ENCODE data around the gene ISG20L2. TPM values are rescaled to one million over a fixed set of nuclear protein-coding genes. Genes with fewer than 3 reads are reported as not detected.
A peak's percentile ranks its signal among the peaks of the same experiment; 100 is the strongest.

ISG20L2 gene
- total and polyA plus RNA-seq, 2 experiments from 2014 or later = 25.1 to 27.3 TPM

DNA sequence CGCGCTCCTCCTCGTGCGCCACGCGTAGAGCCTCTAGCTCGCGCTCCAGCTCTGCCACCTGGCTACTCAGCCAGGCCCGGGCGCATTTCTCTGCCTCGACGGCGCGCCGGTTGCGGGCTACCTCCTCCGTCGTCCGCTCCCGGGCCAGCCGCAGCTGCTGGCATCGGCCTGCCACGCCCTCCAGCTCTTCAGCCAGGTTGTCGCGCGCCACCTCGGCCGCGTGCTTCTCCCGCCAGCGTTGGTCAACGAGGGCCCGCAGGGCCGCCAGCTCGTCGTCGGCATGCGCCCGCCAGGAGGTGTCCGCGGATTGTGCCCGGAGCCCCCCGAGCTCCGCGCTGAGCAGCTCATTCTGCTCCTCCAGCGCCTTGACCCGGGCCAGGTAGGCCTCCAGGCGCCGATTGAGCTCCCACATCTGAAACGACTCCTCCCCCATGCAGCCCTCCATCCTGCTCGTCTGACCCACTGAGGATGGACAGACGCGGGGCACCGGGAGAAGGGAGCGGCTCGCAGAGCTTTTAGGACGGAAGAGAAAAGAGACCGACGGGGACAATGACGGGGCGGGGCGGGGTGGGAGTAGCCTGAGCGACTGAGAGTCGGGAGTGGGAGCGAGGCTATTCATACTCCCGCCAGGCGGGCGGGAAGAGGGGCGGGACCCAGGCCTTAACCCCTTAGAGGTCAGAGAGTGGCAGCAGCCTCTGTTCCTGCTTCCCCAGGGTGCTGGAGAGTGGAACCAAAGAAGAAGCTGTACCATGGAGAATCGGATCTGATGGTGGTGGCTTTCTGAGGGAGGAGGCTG, 51.5 kb downstream of the ISG20L2 start, which contains the start of gene NES:
TSS of gene NES (minus strand) at position 588 of the 796 bp plus-strand sequence. CDS start at position 445, 143 bp downstream.
- no peaks in the 10 kb centered on the region for H3K9me3 ChIP-seq (ENCODE audit: low read depth)
- peaks cover 14% of the 10 kb centered on the region for H3K36me3 ChIP-seq
- TF ChIP-seq, protein P1, sequence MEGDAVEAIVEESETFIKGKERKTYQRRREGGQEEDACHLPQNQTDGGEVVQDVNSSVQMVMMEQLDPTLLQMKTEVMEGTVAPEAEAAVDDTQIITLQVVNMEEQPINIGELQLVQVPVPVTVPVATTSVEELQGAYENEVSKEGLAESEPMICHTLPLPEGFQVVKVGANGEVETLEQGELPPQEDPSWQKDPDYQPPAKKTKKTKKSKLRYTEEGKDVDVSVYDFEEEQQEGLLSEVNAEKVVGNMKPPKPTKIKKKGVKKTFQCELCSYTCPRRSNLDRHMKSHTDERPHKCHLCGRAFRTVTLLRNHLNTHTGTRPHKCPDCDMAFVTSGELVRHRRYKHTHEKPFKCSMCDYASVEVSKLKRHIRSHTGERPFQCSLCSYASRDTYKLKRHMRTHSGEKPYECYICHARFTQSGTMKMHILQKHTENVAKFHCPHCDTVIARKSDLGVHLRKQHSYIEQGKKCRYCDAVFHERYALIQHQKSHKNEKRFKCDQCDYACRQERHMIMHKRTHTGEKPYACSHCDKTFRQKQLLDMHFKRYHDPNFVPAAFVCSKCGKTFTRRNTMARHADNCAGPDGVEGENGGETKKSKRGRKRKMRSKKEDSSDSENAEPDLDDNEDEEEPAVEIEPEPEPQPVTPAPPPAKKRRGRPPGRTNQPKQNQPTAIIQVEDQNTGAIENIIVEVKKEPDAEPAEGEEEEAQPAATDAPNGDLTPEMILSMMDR (IDR thresholded peaks at IDR 0.05; ENCODE audit: low read depth, low read length) = no peak
- peak; percentile 68 to 91 for DNase-seq (ENCODE audit: low read depth in 1 of 2, low spot score in 1 of 2)
- H3K27ac ChIP-seq = peak within 1 kb of the TSS; percentile 84
- peaks cover 27% of the 10 kb centered on the region for H3K4me1 ChIP-seq (ENCODE audit: low read depth)
- H3K4me3 ChIP-seq = peak within 1 kb of the TSS; percentile 67
- no peaks in the 10 kb centered on the region for H3K27me3 ChIP-seq

- Histone ChIP-seq H3K27ac (peak overlapping the region; percentile 84), H3K27me3 (no peaks in the 10 kb centered on the region), H3K9me3 (ENCODE audit: low read depth) (no peaks in the 10 kb centered on the region), H3K4me3 (peak overlapping the region; percentile 67), H3K36me3 (peaks cover 17% of the 10 kb centered on the region), H3K4me1 (ENCODE audit: low read depth) (peaks cover 29% of the 10 kb centered on the region)
- peak in 1 of 2 donors; percentile 32 for DNase-seq (ENCODE audit: low read depth in 1 of 2, low spot score in 1 of 2)
- TF ChIP-seq, protein P1 (IDR thresholded peaks at IDR 0.05; ENCODE audit: low read depth, low read length) = no peak
Observed at GRCh38 chr1:156676114-156676819, 52.3 kb downstream of the ISG20L2 start.

GRCh38 chr1:156675210-156676113, 53.1 kb downstream of the ISG20L2 start:
- Histone ChIP-seq H3K27me3 (no peaks in the 10 kb centered on the region), H3K4me1 (ENCODE audit: low read depth) (peaks cover 37% of the 10 kb centered on the region), H3K36me3 (peaks cover 17% of the 10 kb centered on the region), H3K4me3 (peak overlapping the region; percentile 67), H3K9me3 (ENCODE audit: low read depth) (no peaks in the 10 kb centered on the region), H3K27ac (peak overlapping the region; percentile 84)
- peak; percentile 51 to 57 for DNase-seq (ENCODE audit: low read depth in 1 of 2, low spot score in 1 of 2)
- TF ChIP-seq, protein P1 (IDR thresholded peaks at IDR 0.05; ENCODE audit: low read depth, low read length) = no peak

DNA sequence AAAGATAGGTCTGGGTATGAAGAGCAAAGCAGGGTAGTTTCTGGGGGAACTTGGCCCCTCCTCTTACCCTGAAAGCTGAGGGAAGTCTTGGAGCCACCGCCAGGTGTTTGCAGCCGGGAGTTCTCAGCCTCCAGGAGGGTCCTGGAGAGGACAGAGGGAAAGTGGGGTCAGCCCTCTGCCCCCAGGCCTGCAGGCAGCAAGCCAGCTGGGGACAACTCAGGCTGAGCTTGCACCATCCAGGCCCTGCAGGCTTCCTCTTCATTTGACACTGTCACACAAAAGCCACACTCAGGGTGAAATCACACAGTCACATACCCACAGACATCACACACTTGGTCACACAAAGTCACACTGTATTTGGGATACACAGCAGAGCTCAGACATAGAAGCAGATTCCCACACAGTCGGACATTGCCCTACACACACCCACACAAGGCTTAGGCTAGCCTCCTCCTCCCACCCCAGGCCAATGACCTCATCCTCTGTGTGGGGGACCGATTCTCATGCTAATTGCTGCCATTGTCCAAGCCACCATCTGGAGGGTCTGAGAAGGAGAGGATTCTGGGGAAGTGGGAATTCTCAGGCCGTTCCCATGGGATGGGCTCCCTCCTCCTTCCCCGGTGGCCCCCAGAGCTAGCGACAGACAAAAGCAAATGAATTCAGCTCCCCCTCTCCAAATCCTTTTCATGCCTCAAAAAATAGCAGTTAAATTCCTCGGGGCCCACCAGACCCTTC, 55.0 kb downstream of the ISG20L2 start:
- H3K4me1 ChIP-seq (ENCODE audit: low read depth) = peaks cover 57% of the 10 kb centered on the region
- DNase-seq (ENCODE audit: low read depth in 1 of 2, low spot score in 1 of 2) = peak in 1 of 2 donors; percentile 32
- H3K36me3 ChIP-seq = peaks cover 17% of the 10 kb centered on the region

More for the DNA sequence above, 55.0 kb downstream of the ISG20L2 start:
- Histone ChIP-seq H3K27me3 (no peaks in the 10 kb centered on the region), H3K9me3 (ENCODE audit: low read depth) (no peaks in the 10 kb centered on the region), H3K27ac (peak overlapping the region; percentile 84), H3K4me3 (peak overlapping the region; percentile 67)
- TF ChIP-seq, protein P1 (IDR thresholded peaks at IDR 0.05; ENCODE audit: low read depth, low read length) = no peak

Other genes starting within 250 kb of the ISG20L2 start
- 35.9 and 64.6 TPM in 2 replicates for gene MEF2D, start 228.0 kb downstream of the ISG20L2 start, total RNA-seq
- gene MEF2D, start 228.0 kb downstream of the ISG20L2 start, polyA plus RNA-seq = 35.1 and 52.1 TPM in 2 replicates
- gene IQGAP3, start 156.2 kb downstream of the ISG20L2 start, total RNA-seq = 4.2 and 31.8 TPM in 2 replicates
- gene IQGAP3, start 156.2 kb downstream of the ISG20L2 start, polyA plus RNA-seq = 0.95 and 10.0 TPM in 2 replicates
- 0.15 and 0.18 TPM in 2 replicates for gene TTC24, start 149.0 kb downstream of the ISG20L2 start, total RNA-seq
- 1.1 TPM in 1 of 2 replicates, not detected in the other for gene TTC24, start 149.0 kb downstream of the ISG20L2 start, polyA plus RNA-seq
- 130 and 179 TPM in 2 replicates for gene NAXE, start 137.0 kb downstream of the ISG20L2 start, total RNA-seq
- gene NAXE, start 137.0 kb downstream of the ISG20L2 start, polyA plus RNA-seq = 154 and 166 TPM in 2 replicates
- gene GPATCH4, start 127.3 kb downstream of the ISG20L2 start, total RNA-seq = 6.0 and 14.4 TPM in 2 replicates
- 42.4 and 48.4 TPM in 2 replicates for gene GPATCH4, start 127.3 kb downstream of the ISG20L2 start, polyA plus RNA-seq
- 7.6 and 19.0 TPM in 2 replicates for gene HAPLN2, start 109.4 kb downstream of the ISG20L2 start, total RNA-seq
- 8.5 and 15.7 TPM in 2 replicates for gene HAPLN2, start 109.4 kb downstream of the ISG20L2 start, polyA plus RNA-seq
- 0.86 and 1.2 TPM in 2 replicates for gene BCAN, start 86.6 kb downstream of the ISG20L2 start, total RNA-seq
- gene BCAN, start 86.6 kb downstream of the ISG20L2 start, polyA plus RNA-seq = 0.23 and 0.39 TPM in 2 replicates
- gene NES, start 51.4 kb downstream of the ISG20L2 start, total RNA-seq = 302 and 391 TPM in 2 replicates
- 86.5 and 89.3 TPM in 2 replicates for gene NES, start 51.4 kb downstream of the ISG20L2 start, polyA plus RNA-seq
- 556 and 900 TPM in 2 replicates for gene CRABP2, start 23.2 kb downstream of the ISG20L2 start, total RNA-seq
- 824 and 1,249 TPM in 2 replicates for gene CRABP2, start 23.2 kb downstream of the ISG20L2 start, polyA plus RNA-seq
- 22.8 and 25.4 TPM in 2 replicates for gene METTL25B, start 297 bp downstream of the ISG20L2 start, total RNA-seq
- 19.5 and 20.9 TPM in 2 replicates for gene METTL25B, start 297 bp downstream of the ISG20L2 start, polyA plus RNA-seq
- gene MRPL24, start 12.3 kb upstream of the ISG20L2 start, total RNA-seq = 34.9 and 54.1 TPM in 2 replicates
- 70.7 and 77.7 TPM in 2 replicates for gene MRPL24, start 12.3 kb upstream of the ISG20L2 start, polyA plus RNA-seq
- 207 and 480 TPM in 2 replicates for gene HDGF, start 22.9 kb upstream of the ISG20L2 start, total RNA-seq
- gene HDGF, start 22.9 kb upstream of the ISG20L2 start, polyA plus RNA-seq = 176 and 238 TPM in 2 replicates
- 117 and 126 TPM in 2 replicates for gene PRCC, start 38.8 kb upstream of the ISG20L2 start, total RNA-seq
- gene PRCC, start 38.8 kb upstream of the ISG20L2 start, polyA plus RNA-seq = 118 and 150 TPM in 2 replicates
- 2.7 and 3.8 TPM in 2 replicates for gene SH2D2A, start 88.1 kb upstream of the ISG20L2 start, total RNA-seq
- gene SH2D2A, start 88.1 kb upstream of the ISG20L2 start, polyA plus RNA-seq = 1.1 and 5.2 TPM in 2 replicates
- 0.18 and 0.21 TPM in 2 replicates for gene INSRR, start 130.4 kb upstream of the ISG20L2 start, total RNA-seq
- 0.11 and 0.30 TPM in 2 replicates for gene INSRR, start 130.4 kb upstream of the ISG20L2 start, polyA plus RNA-seq
- gene NTRK1, start 132.1 kb upstream of the ISG20L2 start, total RNA-seq = 3.6 and 3.8 TPM in 2 replicates
- gene NTRK1, start 132.1 kb upstream of the ISG20L2 start, polyA plus RNA-seq = 2.4 and 3.9 TPM in 2 replicates
- gene PEAR1, start 165.0 kb upstream of the ISG20L2 start, total RNA-seq = 0.14 and 0.57 TPM in 2 replicates
- gene PEAR1, start 165.0 kb upstream of the ISG20L2 start, polyA plus RNA-seq = 0.59 and 1.1 TPM in 2 replicates
- gene LRRC71, start 191.9 kb upstream of the ISG20L2 start, total RNA-seq = 0.11 and 0.45 TPM in 2 replicates
- 0.24 and 0.69 TPM in 2 replicates for gene LRRC71, start 191.9 kb upstream of the ISG20L2 start, polyA plus RNA-seq

Measured in cardiac muscle cell (in vitro differentiated cells and primary cell).